ENCODE results near the gene RFX8. TPM values are rescaled to one million over a fixed set of nuclear protein-coding genes. Genes with fewer than 3 reads are reported as not detected.

The RFX8 gene
- total and polyA plus RNA-seq, 10 of the 15 experiments (the other 5 are each of a cell fraction or from before 2014, with no cell fraction given) = 0.19 TPM; not detected in 9

- Histone ChIP-seq H3K36me3 (ENCODE audit: control insufficient read depth in 2 of 2, insufficient read depth in 2 of 2, low read length in 1 of 2) (no peaks in the 10 kb centered on the region), H3K9ac (ENCODE audit: control insufficient read depth, insufficient read depth, low read length) (no peak overlapping the region), H3K27me3 (replicated peaks in 1 of 2; ENCODE audit: control insufficient read depth in 2 of 2, insufficient read depth in 2 of 2, low read length in 1 of 2) (no peaks in the 10 kb centered on the region), H3K4me3 (no peak overlapping the region), H4K20me1 (ENCODE audit: control insufficient read depth, insufficient read depth) (no peaks in the 10 kb centered on the region), H3K27ac (ENCODE audit: control insufficient read depth, insufficient read depth) (no peak overlapping the region), H3K9me3 (replicated peaks; ENCODE audit: control insufficient read depth, insufficient read depth, low read length) (no peaks in the 10 kb centered on the region; the same call in 2 of the 3 replicates), H3K4me1 (ENCODE audit: control insufficient read depth, insufficient read depth, low read length) (no peaks in the 10 kb centered on the region), H3K79me2 (ENCODE audit: control insufficient read depth, insufficient read depth, low read length) (no peaks in the 10 kb centered on the region), H3K4me2 (ENCODE audit: control insufficient read depth, insufficient read depth) (no peak overlapping the region), H2AFZ (ENCODE audit: control insufficient read depth, low read depth, low read length) (no peak overlapping the region)
- no peak for ATAC-seq
- BruUV-seq (replicated peaks) = no TSS peak
- TF ChIP-seq NRF1 (conservative IDR thresholded peaks at IDR 0.05; ENCODE audit: low read depth, low read length) = no peak
- TF ChIP-seq USF1 (IDR thresholded peaks at IDR 0.05; ENCODE audit: borderline replicate concordance, extremely low read length, insufficient read depth, low read depth, low read length) = no peak
- no peak for TF ChIP-seq IKZF2 (IDR thresholded peaks at IDR 0.05)
- no peak for TF ChIP-seq TARDBP (IDR thresholded peaks at IDR 0.05; ENCODE audit: borderline replicate concordance)
- TF ChIP-seq HDGF (IDR thresholded peaks at IDR 0.05) = no peak
- TF ChIP-seq BCL11A (IDR thresholded peaks at IDR 0.05; ENCODE audit: low read depth, low read length) = no peak
- TF ChIP-seq ZSCAN29 (IDR thresholded peaks at IDR 0.05) = no peak
- TF ChIP-seq GATAD2B (conservative IDR thresholded peaks at IDR 0.05; ENCODE audit: low read depth) = no peak
- no peak for TF ChIP-seq SUZ12 (IDR thresholded peaks at IDR 0.05; ENCODE audit: unreplicated experiment)
- TF ChIP-seq RUNX3 (IDR thresholded peaks at IDR 0.05; ENCODE audit: low read length) = no peak
- TF ChIP-seq HCFC1 (IDR thresholded peaks at IDR 0.05; ENCODE audit: low read length) = no peak
- TF ChIP-seq CBX5 (IDR thresholded peaks at IDR 0.05; ENCODE audit: low read depth) = no peak
- TF ChIP-seq MYB (IDR thresholded peaks at IDR 0.05; ENCODE audit: borderline replicate concordance, low read depth, low read length) = no peak
- TF ChIP-seq NFYB (IDR thresholded peaks at IDR 0.05; ENCODE audit: insufficient read depth, low read depth, low read length) = no peak
- no peak for TF ChIP-seq ZNF592 (IDR thresholded peaks at IDR 0.05)
- no peak for TF ChIP-seq SMAD1 (IDR thresholded peaks at IDR 0.05; ENCODE audit: low read depth, partially characterized antibody)
- FAIRE-seq = no peak
- intact Hi-C loops (cut with micrococcal nuclease; ENCODE audit: unreplicated experiment) = no loop called here
- ChIA-PET POLR2A (no interaction called here), RAD21 (ENCODE audit: unreplicated experiment) (no interaction called here), CTCF (interaction anchor here (0.7 kb wide), 1 partner anchor 309 kb away, joined by 4 read pairs; no protein-coding TSS in a partner anchor), SMC1A (ENCODE audit: uncharacterized antibody, unreplicated experiment) (no interaction called here)
- in situ Hi-C loops (cut with MboI) = no loop called here
- no peak for DNase-seq (ENCODE audit: low read depth, low spot score)
- WGBS (ENCODE audit: insufficient coverage, insufficient replicate concordance, low lambda C conversion rate, missing lambda C conversion rate) = 30% methylated on average over 3 of the region's 3 CpGs
Measured at GRCh38 chr2:101442667-101443061, 32.2 kb downstream of the RFX8 start.

All from GM12878 (cell line).